Thoracic aorta (tissue), 2 donors: ENCODE results near the gene LIAS. TPM values are rescaled to one million over a fixed set of nuclear protein-coding genes. Genes with fewer than 3 reads are reported as not detected.
A peak's percentile ranks its signal among the peaks of the same experiment; 100 is the strongest.
"Not testable (repeated sequence)": the region's sequence is repeated elsewhere in the genome, so short reads cannot be mapped to it uniquely, and the experiment has no call there.

ENCODE experiments used
- ATAC-seq: fragments of 150-250 bp; one replicate; pipeline ENCODE4 v1.8.0; 2017; ENCODE audit warnings: low read depth; ENCODE audit not compliant: insufficient number of reproducible peaks, low FRiP score
- DNase-seq: peaks from one replicate; pipeline ENCODE4 v3.0.0-alpha.2; 2020; ENCODE audit warnings: low spot score
- H3K27ac ChIP-seq, 2 donors: fragments of 200-600 bp; sonication (generic); 1 replicate in 1 of 2; 2 replicates in 1 of 2; pipeline ENCODE4 v1.5.1; 2016; ENCODE audit warnings: mild to moderate bottlenecking in 2 of 2, moderate library complexity in 2 of 2
- H3K27me3 ChIP-seq: fragments of 200-600 bp; sonication (generic); replicated peaks from 2 replicates; pipeline ENCODE4 v1.6.0; 2016; ENCODE audit warnings: mild to moderate bottlenecking; ENCODE audit not compliant: insufficient read depth
- H3K36me3 ChIP-seq: fragments of 200-600 bp; sonication (generic); one replicate; pipeline ENCODE4 v1.5.1; 2016
- H3K4me1 ChIP-seq, 2 donors: fragments of 200-600 bp; sonication (generic); 1 replicate in 1 of 2; 2 replicates in 1 of 2; pipeline versions ENCODE4 v1.5.1 to v1.6.0; 2016; ENCODE audit warnings: low read depth in 2 of 2, mild to moderate bottlenecking in 1 of 2; ENCODE audit not compliant: control insufficient read depth in 1 of 2
- H3K4me3 ChIP-seq: fragments of 200-600 bp; sonication (generic); 2 replicates; pipeline ENCODE4 v1.5.1; 2016; ENCODE audit warnings: mild to moderate bottlenecking
- H3K9me3 ChIP-seq: fragments of 200-600 bp; sonication (generic); 2 replicates; pipeline ENCODE4 v1.5.1; 2016
- total RNA-seq, 2 donors: library from RNA; depleted of rRNA; stranded (reverse); fragments of >200 nt; gene quantifications; one replicate each; pipeline versions ENCODE4 v1.1.0 to v1.2.3, GENCODE V29; 2016
- TF ChIP-seq, protein P1 (sequence below): fragments of 200-600 bp; sonication (generic); IDR thresholded peaks from one replicate; pipeline ENCODE4 v1.5.1; 2019; ENCODE audit warnings: antibody characterized with exemption

Gene LIAS
- total RNA-seq, 2 donors from 2014 or later = 4.7 to 9.2 TPM

DNA sequence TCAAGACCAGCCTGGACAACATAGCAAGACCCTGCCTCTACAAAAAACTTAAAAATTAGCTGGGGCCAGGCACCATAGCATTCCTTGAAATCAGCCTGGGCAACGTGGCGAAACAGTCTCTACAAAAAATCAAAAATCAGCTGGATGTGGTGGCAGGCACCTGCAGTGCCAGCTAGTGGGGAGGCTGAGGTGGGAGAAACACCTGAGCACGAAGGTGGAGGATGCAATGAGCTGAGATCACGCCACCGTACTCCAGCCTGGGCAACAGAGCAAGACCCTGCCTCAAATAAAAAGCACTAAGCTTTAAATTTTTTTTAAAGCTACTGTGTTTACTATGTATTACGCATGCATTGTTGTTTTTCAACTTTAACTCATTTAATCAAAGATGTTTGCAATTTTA is 3.4 kb upstream of the LIAS start:
- Histone ChIP-seq H3K27ac (no peak overlapping the region), H3K9me3 (no peaks in the 10 kb centered on the region), H3K27me3 (no peaks in the 10 kb centered on the region), H3K4me1 (peaks cover 13 to 37% of the 10 kb centered on the region in 2 donors), H3K36me3 (peaks cover 53% of the 10 kb centered on the region), H3K4me3 (no peak overlapping the region)
- ATAC-seq = no peak
- TF ChIP-seq, protein P1, sequence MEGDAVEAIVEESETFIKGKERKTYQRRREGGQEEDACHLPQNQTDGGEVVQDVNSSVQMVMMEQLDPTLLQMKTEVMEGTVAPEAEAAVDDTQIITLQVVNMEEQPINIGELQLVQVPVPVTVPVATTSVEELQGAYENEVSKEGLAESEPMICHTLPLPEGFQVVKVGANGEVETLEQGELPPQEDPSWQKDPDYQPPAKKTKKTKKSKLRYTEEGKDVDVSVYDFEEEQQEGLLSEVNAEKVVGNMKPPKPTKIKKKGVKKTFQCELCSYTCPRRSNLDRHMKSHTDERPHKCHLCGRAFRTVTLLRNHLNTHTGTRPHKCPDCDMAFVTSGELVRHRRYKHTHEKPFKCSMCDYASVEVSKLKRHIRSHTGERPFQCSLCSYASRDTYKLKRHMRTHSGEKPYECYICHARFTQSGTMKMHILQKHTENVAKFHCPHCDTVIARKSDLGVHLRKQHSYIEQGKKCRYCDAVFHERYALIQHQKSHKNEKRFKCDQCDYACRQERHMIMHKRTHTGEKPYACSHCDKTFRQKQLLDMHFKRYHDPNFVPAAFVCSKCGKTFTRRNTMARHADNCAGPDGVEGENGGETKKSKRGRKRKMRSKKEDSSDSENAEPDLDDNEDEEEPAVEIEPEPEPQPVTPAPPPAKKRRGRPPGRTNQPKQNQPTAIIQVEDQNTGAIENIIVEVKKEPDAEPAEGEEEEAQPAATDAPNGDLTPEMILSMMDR = no peak
- DNase-seq = no peak

GRCh38 chr4:39456946-39457763 is 1.7 kb upstream of the LIAS start:
- Histone ChIP-seq H3K36me3 (peaks cover 44% of the 10 kb centered on the region), H3K9me3 (no peaks in the 10 kb centered on the region), H3K4me1 (peaks cover 13 to 37% of the 10 kb centered on the region in 2 donors), H3K27ac (peak overlapping the region; percentile 96 to 98), H3K27me3 (no peaks in the 10 kb centered on the region), H3K4me3 (peak overlapping the region; percentile 95)
- ATAC-seq (no peak), DNase-seq (no peak)
- TF ChIP-seq, protein P1 = no peak

- ATAC-seq = not testable (repeated sequence)
- peaks cover 39% of the 10 kb centered on the region for H3K36me3 ChIP-seq
These were observed 723 bp upstream of the LIAS start for GRCh38 chr4:39458161-39458504.

DNA sequence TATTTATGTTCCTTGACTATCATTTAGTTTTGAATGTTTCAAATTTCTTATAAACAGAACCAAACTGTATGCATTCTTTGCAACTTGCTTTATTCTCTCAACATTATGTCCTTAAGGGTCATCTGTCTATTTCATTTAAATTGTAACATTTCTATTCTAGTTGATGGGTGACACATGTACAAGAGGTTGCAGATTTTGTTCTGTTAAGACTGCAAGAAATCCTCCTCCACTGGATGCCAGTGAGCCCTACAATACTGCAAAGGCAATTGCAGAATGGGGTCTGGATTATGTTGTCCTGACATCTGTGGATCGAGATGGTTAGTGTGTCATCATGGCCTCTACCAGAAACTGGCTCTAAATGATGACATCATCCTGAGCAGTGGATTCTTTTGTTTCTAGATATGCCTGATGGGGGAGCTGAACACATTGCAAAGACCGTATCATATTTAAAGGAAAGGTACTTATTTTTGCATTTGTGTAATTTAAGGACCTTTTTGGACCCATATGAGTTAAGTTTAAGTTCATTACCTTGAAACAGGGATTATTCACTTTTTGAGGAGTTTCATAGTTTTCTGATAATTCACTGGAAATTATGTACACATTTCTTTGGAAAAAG is 6.1 kb downstream of the LIAS start:
- TF ChIP-seq, protein P1 = no peak
- Histone ChIP-seq H3K36me3 (peaks cover 10% of the 10 kb centered on the region), H3K27ac (no peak overlapping the region), H3K4me3 (no peak overlapping the region), H3K9me3 (no peaks in the 10 kb centered on the region), H3K27me3 (no peaks in the 10 kb centered on the region), H3K4me1 (peaks cover 0 to 1% of the 10 kb centered on the region in 2 donors)
- DNase-seq = no peak
- ATAC-seq = no peak

More at GRCh38 chr4:39458161-39458504, 723 bp upstream of the LIAS start:
- Histone ChIP-seq H3K4me3 (peak overlapping the region; percentile 95), H3K27ac (peak overlapping the region; percentile 96 to 98), H3K4me1 (peaks cover 13 to 37% of the 10 kb centered on the region in 2 donors)
- H3K27me3 ChIP-seq, DNase-seq, H3K9me3 ChIP-seq: not testable (repeated sequence)

GRCh38 chr4:39466747-39467146 is 7.9 kb downstream of the LIAS start:
- Histone ChIP-seq H3K36me3 (peaks cover 10% of the 10 kb centered on the region), H3K9me3 (no peaks in the 10 kb centered on the region), H3K27me3 (no peaks in the 10 kb centered on the region), H3K4me1 (no peaks in the 10 kb centered on the region), H3K27ac (no peak overlapping the region), H3K4me3 (no peak overlapping the region)
- TF ChIP-seq, protein P1 = no peak
- ATAC-seq (no peak), DNase-seq (no peak)
